GM19438 (cell line): ENCODE measurements around the gene ZNF423.

ENCODE experiments used
- ATAC-seq: cut with Tn5 transposase; IDR thresholded peaks from one replicate; pipeline ENCODE4 v1.9.1; 2021; ENCODE audit warnings: low read depth; ENCODE audit not compliant: unreplicated experiment

ZNF423 gene

DNA sequence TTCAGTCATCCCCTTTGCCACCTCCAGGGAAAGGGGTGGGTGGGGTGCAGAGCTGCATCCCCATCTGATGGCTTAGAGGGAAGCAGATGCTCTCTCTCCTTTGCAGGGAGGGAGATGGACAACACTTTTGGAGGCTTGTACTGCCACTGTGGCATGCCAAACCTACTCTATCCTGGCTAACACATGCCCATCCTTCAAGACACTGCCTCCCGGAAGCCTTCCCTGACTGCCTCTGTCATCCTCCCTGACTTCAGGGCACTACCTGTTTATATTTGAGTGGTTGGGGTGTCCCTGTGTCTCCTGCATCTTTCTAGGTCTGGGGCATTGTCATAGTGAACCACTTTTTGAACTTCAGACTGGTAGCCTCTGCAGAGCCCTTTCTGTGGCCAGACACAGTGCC lies 202.3 kb downstream of the ZNF423 start:
- ATAC-seq: no peak

DNA sequence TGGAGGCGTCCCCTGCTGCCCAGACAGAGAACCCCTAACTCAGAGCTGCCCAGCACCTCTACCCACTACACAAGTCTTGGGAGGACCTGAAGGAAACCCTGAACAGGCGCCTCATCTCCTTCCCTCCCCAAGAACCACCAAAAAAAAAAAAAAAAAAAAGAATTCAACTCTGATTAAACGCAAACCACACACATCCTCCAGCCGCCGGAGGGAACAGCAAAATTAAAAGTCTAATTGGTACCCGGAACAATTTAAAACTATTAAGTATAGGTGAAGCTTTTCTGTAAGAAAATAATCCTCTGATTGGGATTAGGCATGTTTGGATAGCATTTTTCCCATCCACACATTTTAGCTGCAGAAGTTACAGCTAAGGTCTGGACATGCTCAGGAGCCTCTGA lies 202.7 kb downstream of the ZNF423 start:
- ATAC-seq: no peak

DNA sequence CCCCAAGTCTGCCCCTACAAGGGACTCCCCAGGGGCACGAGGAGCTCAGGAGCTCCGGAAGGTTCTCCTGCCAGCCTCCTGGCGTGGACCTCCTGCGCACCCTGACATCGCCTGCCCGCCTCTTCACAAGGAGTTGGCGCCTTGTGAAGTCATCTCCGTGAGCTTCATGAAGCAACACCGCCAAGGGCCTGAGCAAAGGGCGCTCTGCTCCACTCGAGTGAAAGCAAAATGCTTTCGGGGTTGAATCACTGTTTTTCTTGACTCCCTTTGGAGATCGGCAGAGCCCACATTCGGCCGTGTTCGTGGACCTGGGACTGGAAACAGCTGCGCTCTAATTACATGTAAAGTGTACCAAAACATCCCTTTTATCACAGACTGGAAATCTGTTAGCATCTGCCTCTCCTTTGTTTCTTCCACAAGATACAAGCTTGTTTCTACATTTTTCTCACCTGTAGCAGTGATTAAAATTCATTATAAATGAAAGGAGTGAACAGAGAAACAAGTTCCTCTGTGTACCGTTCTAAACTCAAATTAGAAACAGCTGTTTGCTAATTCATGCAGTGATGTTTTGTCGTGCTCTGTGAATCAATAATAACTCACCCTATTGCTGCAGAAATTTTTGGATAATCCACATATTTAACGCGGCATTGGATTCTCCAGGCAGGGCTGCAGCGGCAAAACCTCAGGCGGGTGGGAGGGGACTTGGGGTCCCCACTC lies 203.3 kb downstream of the ZNF423 start:
- no peak for ATAC-seq

DNA sequence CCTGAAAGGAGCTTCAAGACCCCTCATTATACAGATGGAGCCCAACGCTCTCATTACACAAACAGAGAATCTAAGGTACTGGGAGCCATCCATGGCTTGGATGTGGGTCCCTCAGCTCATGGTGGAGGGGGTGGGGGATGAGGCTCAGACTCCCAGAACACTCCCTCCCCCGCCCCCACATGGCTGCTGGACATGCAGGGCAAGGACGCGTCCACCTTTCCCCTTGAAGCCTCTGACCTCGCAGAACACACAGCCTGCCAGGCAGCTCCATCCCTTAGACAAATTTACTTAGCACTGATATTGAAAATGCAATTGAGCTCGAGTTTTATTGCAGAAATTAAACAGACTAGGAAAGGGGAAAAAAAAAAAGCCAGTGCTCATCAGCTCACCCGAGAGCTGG lies 203.9 kb downstream of the ZNF423 start:
- ATAC-seq: no peak

DNA sequence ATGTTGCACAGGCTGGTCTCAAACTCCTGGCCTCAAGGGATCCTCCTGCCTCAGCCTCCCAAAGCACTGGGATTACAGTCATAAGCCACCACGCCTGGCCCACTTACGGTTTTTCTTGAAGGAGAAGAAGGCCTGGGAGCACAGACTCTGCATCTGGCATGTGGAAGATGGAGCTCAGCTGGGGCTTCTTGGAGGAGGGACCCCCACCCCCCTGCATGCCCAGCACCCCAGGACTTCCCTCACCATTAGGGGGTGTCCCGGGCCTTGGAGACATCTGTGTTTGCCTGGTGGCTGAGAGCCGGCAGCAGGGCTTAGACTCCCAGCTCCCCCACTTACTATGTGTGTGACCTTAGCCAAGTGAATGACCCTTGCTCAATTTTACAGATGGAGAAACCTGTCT lies 204.7 kb downstream of the ZNF423 start:
- ATAC-seq: no peak

DNA sequence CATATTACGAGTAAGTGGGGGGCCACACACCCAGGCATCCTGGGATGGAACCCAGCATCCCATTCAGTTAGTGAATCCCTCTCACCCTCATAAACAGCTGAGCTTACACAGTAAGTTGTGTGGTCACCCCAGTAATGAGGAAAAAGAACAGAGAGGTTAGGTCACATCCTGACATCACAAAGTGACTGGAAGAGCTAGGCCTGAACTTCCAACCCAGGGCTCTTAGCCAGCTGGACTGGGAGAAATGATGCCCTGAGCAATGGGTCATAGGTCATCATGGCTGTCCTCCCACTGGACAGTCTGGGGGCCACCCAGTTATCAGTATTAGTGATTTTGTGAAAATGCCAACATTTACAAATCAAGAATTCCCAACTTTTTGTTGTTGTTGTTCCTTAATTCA lies 205.3 kb downstream of the ZNF423 start:
- ATAC-seq: no peak

DNA sequence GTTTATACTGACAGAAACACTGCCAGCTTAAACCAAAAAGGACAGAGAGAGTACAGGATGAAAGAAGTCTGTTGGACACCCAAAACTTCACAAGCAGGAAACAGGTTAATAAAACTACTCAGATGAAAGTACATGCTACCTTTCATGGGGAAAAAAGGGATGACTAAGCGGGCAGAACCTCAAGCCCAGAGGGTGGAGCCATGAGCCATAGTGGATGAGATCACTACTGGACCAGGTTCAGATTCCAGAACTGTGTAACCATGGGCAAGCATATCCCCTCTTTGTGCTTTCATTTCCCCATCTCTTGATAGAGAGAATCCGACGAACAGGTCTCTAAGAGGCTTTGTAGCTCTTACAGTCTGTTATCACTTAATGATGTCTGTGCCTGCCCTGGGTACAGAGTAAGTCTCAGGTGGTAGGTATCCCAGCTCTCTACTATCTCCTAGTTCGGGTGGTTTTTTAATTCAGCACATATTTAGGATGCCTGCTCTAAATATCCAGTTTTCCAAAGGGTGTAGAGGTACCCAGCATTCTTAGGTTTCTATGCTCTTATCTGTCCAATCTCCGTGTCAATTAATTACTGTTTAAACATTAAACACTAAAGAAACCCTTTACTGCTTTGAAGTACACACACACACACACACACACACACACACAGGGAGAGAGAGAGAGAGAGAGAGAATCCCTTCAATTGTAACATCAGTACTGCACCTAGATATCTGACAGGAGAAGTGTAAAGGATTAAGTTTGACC lies 206.7 kb downstream of the ZNF423 start:
- no peak for ATAC-seq

DNA sequence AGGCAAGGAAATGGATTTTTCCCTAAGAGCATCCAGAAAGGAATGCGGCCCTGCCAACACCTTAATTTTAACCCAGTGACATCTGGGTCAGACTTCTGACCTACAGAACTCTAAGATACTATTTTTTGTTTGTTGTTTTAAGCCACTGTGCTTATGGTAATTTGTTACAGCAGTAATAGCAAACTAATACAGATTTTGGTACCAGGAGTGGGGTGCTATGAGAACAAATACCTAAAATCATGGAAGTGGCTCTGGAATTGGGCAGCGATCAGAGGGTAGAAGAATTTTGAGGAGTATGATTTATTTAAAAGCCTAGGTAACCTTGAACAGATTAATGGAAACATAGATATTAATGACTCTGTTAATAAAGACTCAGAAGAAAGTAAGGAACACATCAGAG lies 208.2 kb downstream of the ZNF423 start:
- ATAC-seq: no peak

DNA sequence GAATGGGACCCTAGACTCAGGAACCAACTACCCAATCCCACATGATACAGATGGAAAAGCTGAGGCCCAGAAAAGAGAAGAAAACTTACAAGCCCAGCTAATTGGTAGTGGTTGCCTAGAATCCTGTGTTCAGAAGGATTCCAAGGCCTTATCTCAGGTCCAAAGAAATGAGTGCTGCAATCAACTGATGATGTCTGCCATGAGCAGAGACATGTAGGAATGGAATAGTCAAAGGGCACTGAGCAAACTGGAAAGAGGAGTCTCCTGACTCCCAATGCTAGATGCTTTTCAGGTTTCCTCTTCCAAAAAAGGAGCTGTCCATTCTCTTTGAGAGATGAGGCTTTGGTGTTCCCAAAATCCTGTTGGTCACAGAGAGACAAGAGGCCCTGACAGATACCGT lies 210.6 kb downstream of the ZNF423 start:
- no peak for ATAC-seq

DNA sequence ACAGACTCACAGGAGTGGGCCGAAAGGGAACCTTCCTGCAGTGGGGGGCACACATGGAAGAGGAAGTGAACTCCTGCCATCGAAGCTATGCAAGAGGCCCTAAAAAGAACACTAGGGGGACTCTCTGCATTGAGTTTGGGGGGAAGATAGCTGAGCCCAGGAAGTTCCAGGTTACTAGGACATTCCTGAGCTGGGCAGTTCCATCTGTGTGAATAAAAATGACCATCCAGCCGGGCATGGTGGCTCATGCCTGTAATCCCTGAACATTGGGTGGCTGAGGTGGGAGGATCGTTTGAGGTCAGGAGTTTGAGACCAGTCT lies 211.8 kb downstream of the ZNF423 start:
- no peak for ATAC-seq

DNA sequence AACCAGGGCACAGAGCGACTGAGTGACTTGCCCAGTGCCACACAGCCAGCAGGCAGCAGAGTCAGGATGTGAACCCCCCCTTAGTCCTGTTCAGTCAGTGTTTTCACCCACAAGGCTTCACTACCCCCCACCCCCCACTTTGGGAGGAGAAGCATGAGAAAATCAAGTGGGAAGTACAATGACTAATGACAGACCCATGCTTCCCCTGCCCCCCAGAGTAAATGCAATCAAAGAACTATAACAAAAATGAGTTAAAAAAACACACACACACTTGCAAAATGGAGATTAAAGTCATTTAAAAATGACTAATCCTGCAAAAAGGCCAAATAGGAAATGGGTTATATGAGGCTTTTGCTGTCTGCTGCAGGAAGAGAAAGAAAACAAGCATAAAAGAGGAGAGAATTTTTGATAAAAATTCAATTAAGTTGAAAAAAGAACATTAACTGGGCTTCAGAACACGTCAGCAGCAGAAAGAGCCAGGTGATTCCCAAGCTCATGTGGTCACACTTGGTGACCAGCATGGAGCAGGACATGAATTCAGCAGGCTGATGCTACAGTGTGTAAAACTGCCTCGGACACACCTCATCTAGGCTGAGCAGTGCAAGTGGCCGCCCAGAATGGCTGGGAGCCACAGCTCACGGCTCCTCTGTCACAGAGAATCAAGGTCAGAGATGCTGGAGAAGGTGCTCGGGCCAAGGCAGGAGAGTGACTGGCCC lies 212.3 kb downstream of the ZNF423 start:
- ATAC-seq: no peak

DNA sequence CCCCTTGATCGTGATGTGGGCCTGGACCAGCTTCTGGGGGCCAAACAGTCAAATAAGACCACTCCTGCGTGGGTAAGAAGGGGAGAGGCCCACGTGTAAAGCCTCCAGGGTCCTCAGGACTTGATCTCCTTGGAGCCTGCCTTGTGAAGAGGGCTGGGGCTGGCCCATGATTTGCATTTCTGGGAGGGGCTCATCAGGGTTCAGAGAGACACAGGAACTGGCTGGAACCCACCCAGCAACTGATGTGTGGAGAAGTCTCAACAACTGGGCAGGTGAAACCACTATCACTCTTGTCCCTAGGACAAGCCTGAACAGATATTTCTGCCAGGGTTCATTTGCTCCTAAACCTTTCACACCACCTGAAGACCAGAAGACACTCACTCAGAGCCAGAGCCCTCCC lies 214.7 kb downstream of the ZNF423 start:
- ATAC-seq: no peak

DNA sequence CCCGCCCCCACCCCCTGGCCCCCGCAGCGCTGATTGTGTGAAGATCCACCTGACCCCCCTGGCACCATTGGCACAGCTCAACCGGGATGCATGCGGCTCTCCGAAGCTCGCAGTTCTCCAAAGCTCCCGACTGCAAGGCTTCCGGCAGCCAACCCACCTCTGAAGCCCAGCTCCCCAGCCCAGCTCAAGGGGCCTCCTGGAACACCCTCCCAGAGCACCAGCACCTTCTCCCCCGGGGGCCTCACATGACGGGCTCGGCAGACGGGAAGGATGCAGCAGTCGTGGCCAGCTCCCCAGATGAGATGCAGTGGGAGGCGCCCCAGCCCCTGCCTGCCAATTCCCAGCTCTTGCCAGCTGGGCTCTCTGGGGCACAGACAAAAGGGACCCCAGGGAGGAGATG lies 215.3 kb downstream of the ZNF423 start:
- no peak for ATAC-seq

DNA sequence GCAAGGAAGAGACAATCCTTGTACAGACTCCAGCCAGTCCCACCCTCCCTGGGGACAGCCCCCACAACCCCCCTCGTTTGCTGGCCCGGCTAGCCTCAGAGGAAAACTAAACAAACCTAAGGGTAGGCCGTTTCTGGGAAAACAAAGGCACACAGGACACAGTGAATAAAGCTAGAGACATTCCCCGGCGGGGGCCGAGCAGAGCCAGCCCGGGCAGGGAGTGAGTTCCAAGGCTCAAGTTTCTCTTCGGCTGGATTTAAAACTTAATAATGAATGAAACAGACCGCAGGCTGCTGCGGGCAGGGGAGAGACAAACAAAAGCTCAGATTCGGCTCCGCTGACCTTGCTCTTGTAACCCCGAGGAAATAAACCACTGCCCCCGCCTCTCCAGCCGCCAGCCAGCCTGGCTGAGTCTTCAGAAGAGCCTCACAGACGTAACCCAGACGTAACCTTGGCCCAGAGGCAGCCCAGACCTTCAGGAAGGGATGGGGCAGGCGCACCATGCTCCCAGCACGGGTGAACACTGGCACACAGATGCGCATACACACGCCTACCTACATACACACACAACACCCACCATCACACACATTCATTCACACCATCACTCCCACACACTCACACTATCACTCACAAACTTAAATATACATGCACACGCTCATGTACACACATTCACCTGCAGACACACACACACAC lies 216.0 kb downstream of the ZNF423 start:
- no peak for ATAC-seq

DNA sequence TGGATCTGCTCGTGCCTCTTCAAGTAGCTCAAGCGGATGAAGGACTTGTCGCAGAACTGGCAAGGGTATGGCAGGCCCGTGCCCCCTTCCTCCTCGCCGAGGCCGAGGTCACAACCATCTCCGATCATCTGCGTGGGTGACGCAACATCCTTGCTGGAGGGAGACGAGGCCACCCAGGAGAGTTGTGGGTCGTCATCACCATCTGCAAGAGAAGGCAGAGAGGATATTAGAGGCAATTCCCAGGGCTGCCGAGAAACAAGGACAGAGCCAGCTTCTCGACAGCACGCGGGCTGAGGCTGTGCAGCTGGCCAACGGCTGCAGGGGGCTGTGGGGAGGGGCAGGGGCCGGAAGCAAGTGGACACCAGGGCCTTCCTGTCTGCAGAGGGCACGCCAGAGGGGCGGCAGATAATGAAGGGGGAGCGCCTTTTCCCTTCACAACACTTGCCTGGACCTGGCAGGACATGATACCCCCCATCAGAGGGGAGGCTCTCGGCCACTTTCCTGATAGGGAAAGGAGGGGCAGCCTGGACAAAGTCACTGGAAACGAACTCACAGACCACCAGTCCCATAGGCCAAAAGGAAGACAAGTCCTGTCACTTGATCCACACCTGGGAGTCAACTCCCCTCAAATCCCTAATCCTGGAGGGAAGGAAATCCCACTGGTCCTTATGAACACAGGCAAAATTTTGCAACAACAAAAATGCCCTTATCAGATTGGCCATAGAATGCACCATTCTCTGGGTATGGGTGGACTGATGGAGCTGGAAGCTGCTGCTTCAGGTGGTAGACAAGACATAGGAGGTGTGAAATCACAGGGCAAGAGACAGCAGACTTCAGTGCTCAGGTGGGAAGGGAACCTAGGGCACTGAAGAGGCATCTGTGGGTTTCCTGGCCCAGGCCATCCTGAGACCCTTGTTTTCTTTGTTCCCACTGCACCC lies 217.0 kb downstream of the ZNF423 start:
- ATAC-seq: no peak

DNA sequence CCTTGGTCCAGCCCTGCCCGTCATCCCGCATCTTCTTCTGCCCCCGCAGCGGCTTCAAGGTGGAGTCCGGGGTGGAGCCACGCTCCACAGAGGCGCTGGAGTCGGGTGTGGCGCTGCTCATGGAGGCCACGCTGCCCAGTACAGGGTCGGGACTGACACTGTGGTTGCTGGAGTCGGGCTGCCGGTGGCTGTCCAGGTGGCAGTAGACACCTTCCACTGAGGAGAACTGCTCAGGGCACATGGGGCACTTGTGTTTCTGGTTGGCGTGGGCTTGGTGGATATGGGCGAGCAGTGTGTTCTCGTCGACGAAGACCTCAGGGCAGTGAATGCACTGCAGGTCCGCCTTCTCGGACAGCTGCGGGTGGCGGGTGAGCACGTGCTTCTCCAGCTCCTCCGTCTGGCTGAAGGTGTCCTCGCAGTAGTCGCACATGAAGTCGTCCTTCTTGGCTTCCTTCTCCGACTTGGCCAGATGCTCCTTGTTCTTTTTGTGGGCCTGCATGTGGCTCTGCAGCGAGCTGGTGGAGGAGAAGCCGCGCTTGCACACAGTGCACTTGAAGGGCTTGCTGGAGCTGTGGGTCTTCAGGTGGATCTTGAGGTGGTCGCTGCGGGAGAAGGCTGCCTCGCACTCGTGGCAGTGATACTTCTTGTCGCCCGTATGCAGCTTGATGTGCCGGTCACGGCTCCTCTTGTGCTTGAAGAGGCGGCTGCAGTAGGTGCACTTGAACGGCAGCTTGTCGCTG lies 217.8 kb downstream of the ZNF423 start:
- ATAC-seq: no peak

DNA sequence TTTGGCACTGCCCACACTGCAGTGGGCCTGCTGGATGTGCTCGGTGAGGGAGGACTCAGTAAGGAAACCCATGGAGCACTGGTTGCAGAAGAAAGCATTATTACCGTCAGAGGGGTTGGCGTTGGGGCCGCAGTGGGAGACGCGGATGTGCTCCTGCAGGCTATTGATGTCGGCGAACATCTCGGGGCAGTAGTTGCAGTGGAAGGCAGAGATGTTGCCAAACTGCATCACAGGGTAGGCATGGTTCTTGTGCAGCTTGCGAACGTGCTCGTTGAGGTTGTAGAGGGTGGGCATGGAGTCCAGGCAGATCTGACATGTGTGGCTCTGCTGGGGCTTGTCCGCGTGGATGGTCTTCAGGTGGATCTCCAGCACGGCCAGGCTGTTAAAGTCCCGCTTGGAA lies 218.4 kb downstream of the ZNF423 start:
- no peak for ATAC-seq

DNA sequence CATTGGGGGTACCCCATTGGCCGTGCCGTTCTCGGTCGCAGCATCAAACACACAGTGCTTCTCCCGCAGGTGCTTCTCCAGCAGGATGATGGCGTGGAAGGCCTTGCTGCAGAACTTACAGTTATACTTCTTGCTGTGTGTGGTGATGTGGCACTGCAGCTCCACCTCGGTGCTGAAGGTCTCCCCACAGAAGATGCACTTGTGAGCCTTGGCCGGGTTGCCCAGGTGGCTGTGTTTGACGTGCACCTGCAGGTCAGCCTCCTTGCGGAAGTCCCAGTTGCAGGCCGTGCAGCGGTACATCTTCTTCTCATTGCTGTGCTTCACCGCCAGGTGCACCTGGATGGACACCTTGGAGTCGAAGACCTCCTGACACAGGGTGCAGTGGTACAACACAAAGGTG lies 219.3 kb downstream of the ZNF423 start:
- ATAC-seq: no peak
